Measurements from ENCODE around the gene ZNF518B.

GRCh38 chr4:10416441-10416840, 40.8 kb downstream of the ZNF518B start:
- TF ChIP-seq ZNF232 (CRISPR knock-in tag; IDR thresholded peaks at IDR 0.05) (no peak), FOXP4 (CRISPR knock-in tag; IDR thresholded peaks at IDR 0.05) (no peak)
- TF ChIP-seq, protein P1, sequence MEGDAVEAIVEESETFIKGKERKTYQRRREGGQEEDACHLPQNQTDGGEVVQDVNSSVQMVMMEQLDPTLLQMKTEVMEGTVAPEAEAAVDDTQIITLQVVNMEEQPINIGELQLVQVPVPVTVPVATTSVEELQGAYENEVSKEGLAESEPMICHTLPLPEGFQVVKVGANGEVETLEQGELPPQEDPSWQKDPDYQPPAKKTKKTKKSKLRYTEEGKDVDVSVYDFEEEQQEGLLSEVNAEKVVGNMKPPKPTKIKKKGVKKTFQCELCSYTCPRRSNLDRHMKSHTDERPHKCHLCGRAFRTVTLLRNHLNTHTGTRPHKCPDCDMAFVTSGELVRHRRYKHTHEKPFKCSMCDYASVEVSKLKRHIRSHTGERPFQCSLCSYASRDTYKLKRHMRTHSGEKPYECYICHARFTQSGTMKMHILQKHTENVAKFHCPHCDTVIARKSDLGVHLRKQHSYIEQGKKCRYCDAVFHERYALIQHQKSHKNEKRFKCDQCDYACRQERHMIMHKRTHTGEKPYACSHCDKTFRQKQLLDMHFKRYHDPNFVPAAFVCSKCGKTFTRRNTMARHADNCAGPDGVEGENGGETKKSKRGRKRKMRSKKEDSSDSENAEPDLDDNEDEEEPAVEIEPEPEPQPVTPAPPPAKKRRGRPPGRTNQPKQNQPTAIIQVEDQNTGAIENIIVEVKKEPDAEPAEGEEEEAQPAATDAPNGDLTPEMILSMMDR (IDR thresholded peaks at IDR 0.05), result no peak
- TF ChIP-seq, protein P2, sequence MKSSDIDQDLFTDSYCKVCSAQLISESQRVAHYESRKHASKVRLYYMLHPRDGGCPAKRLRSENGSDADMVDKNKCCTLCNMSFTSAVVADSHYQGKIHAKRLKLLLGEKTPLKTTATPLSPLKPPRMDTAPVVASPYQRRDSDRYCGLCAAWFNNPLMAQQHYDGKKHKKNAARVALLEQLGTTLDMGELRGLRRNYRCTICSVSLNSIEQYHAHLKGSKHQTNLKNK (CRISPR knock-in tag; IDR thresholded peaks at IDR 0.05), result no peak
- TF ChIP-seq, protein P3, sequence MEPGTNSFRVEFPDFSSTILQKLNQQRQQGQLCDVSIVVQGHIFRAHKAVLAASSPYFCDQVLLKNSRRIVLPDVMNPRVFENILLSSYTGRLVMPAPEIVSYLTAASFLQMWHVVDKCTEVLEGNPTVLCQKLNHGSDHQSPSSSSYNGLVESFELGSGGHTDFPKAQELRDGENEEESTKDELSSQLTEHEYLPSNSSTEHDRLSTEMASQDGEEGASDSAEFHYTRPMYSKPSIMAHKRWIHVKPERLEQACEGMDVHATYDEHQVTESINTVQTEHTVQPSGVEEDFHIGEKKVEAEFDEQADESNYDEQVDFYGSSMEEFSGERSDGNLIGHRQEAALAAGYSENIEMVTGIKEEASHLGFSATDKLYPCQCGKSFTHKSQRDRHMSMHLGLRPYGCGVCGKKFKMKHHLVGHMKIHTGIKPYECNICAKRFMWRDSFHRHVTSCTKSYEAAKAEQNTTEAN (CRISPR knock-in tag; IDR thresholded peaks at IDR 0.05), result no peak
- TF ChIP-seq, protein P4, sequence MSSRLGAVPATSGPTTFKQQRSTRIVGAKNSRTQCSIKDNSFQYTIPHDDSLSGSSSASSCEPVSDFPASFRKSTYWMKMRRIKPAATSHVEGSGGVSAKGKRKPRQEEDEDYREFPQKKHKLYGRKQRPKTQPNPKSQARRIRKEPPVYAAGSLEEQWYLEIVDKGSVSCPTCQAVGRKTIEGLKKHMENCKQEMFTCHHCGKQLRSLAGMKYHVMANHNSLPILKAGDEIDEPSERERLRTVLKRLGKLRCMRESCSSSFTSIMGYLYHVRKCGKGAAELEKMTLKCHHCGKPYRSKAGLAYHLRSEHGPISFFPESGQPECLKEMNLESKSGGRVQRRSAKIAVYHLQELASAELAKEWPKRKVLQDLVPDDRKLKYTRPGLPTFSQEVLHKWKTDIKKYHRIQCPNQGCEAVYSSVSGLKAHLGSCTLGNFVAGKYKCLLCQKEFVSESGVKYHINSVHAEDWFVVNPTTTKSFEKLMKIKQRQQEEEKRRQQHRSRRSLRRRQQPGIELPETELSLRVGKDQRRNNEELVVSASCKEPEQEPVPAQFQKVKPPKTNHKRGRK (CRISPR knock-in tag; IDR thresholded peaks at IDR 0.05; ENCODE audit: borderline replicate concordance), result no peak
- TF ChIP-seq, protein P5, sequence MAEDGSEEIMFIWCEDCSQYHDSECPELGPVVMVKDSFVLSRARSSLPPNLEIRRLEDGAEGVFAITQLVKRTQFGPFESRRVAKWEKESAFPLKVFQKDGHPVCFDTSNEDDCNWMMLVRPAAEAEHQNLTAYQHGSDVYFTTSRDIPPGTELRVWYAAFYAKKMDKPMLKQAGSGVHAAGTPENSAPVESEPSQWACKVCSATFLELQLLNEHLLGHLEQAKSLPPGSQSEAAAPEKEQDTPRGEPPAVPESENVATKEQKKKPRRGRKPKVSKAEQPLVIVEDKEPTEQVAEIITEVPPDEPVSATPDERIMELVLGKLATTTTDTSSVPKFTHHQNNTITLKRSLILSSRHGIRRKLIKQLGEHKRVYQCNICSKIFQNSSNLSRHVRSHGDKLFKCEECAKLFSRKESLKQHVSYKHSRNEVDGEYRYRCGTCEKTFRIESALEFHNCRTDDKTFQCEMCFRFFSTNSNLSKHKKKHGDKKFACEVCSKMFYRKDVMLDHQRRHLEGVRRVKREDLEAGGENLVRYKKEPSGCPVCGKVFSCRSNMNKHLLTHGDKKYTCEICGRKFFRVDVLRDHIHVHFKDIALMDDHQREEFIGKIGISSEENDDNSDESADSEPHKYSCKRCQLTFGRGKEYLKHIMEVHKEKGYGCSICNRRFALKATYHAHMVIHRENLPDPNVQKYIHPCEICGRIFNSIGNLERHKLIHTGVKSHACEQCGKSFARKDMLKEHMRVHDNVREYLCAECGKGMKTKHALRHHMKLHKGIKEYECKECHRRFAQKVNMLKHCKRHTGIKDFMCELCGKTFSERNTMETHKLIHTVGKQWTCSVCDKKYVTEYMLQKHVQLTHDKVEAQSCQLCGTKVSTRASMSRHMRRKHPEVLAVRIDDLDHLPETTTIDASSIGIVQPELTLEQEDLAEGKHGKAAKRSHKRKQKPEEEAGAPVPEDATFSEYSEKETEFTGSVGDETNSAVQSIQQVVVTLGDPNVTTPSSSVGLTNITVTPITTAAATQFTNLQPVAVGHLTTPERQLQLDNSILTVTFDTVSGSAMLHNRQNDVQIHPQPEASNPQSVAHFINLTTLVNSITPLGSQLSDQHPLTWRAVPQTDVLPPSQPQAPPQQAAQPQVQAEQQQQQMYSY (CRISPR knock-in tag; IDR thresholded peaks at IDR 0.05), result no peak
